ENCODE data around the gene RSU1.
"Not testable (repeated sequence)": the region's sequence is repeated elsewhere in the genome, so short reads cannot be mapped to it uniquely, and the experiment has no call there.

DNA sequence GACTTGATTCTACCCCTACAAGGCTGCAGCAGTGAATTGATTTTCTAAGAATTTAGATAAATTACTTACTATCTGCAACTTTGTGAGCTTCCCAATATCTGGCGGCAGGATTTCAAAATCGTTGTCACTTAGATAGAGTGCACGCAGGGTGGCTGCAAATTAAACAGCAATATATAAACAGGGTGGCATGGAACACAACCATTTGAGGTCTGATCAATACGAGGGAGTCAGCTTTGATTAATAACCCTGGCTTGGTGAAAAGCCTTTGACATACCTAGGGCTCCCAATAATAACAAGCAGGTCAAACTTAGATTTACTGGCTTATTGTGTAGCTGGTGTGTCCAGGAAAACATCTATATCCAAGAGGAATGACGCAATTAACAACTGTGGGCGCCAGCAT is 64.4 kb downstream of the RSU1 start:
- TF ChIP-seq, protein P1, sequence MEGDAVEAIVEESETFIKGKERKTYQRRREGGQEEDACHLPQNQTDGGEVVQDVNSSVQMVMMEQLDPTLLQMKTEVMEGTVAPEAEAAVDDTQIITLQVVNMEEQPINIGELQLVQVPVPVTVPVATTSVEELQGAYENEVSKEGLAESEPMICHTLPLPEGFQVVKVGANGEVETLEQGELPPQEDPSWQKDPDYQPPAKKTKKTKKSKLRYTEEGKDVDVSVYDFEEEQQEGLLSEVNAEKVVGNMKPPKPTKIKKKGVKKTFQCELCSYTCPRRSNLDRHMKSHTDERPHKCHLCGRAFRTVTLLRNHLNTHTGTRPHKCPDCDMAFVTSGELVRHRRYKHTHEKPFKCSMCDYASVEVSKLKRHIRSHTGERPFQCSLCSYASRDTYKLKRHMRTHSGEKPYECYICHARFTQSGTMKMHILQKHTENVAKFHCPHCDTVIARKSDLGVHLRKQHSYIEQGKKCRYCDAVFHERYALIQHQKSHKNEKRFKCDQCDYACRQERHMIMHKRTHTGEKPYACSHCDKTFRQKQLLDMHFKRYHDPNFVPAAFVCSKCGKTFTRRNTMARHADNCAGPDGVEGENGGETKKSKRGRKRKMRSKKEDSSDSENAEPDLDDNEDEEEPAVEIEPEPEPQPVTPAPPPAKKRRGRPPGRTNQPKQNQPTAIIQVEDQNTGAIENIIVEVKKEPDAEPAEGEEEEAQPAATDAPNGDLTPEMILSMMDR (optimal IDR thresholded peaks at IDR 0.05 in 1 of 3, IDR thresholded peaks at IDR 0.05 in 1 of 3, conservative IDR thresholded peaks at IDR 0.05 in 1 of 3; ENCODE audit: extremely low read depth in 1 of 3, insufficient read depth in 2 of 3, low read length in 3 of 3) = not testable (repeated sequence)
- TF ChIP-seq EZH2 (IDR thresholded peaks at IDR 0.05; ENCODE audit: low read length) = not testable (repeated sequence)
